ENCODE data around the gene TMEM130.

DNA sequence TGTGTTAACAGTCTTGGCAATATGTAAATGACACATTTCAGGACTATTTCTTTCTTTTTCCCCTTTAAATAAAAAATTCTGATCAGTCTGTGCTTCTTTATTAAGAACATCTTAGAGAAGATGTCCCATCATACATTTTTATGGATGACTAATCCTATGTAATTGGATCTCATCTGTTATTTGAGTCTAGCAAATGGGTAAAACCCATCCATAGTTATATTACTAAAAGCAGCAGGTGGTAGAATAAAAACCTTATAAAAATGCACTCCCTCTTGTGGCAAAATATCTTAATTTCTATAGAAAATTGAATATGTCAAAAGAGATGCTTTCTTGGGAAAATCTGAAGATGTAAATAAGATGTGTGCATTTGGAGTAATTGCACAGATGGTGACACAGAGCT, 43.8 kb upstream of the TMEM130 start:
- TF ChIP-seq, protein P1, sequence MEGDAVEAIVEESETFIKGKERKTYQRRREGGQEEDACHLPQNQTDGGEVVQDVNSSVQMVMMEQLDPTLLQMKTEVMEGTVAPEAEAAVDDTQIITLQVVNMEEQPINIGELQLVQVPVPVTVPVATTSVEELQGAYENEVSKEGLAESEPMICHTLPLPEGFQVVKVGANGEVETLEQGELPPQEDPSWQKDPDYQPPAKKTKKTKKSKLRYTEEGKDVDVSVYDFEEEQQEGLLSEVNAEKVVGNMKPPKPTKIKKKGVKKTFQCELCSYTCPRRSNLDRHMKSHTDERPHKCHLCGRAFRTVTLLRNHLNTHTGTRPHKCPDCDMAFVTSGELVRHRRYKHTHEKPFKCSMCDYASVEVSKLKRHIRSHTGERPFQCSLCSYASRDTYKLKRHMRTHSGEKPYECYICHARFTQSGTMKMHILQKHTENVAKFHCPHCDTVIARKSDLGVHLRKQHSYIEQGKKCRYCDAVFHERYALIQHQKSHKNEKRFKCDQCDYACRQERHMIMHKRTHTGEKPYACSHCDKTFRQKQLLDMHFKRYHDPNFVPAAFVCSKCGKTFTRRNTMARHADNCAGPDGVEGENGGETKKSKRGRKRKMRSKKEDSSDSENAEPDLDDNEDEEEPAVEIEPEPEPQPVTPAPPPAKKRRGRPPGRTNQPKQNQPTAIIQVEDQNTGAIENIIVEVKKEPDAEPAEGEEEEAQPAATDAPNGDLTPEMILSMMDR (IDR thresholded peaks at IDR 0.05), result no peak
- no peak for TF ChIP-seq POLR2AphosphoS5 (IDR thresholded peaks at IDR 0.05)

All from prostate gland (tissue), 2 donors.